HCT116 (cell line): ENCODE measurements around the gene PRKN. TPM values are rescaled to one million over a fixed set of nuclear protein-coding genes. Genes with fewer than 3 reads are reported as not detected.

ENCODE experiments used
- ATAC-seq: fragments of 200-7000 bp; cut with Tn5 transposase; 2 replicates; pipeline ENCODE4 v1.9.1; 2020; ENCODE audit warnings: mild to moderate bottlenecking, moderate library complexity
- BruUV-seq: library from RNA; stranded (reverse); fragments of 400-500 nt; replicated peaks from 2 replicates; lab custom pipeline; 2021; lab: Mats Ljungman, UMichigan
- CTCF ChIA-PET: fragments of 300-600 bp; sonication (Branson Sonifier 250); formaldehyde crosslinking; loops from one replicate; lab custom pipeline; 2021; ENCODE audit warnings: antibody characterized with exemption; lab: Charles Lee
- POLR2A ChIA-PET: fragments of 300-600, 350-600 bp; sonication (Branson Sonifier 250); formaldehyde crosslinking; loops from one replicate; lab custom pipeline; 2021; ENCODE audit warnings: antibody characterized with exemption; lab: Charles Lee
- RAD21 ChIA-PET, 2 experiments: fragments of 300-600 bp; sonication (Branson Sonifier 250); formaldehyde crosslinking; loops; one replicate each; lab custom pipeline; 2023; ENCODE audit warnings: low total read pairs in 2 of 2; ENCODE audit not compliant: uncharacterized antibody in 2 of 2, unreplicated experiment in 2 of 2, low non-redundant PET in 1 of 2; lab: Charles Lee
- DNase-seq: peaks from one replicate; pipeline ENCODE4 v3.0.0-alpha.2; 2010; ENCODE audit warnings: low read depth, low spot score
- H2AFZ ChIP-seq: fragments of 200-600 bp; shearing (Covaris generic), sonication (generic); 2 replicates; pipeline ENCODE4 v1.6.1; 2017; ENCODE audit warnings: low read depth, mixed run types, mixed read lengths, antibody characterized with exemption, low read length; ENCODE audit not compliant: poor library complexity, severe bottlenecking
- H3K27ac ChIP-seq: 2 replicates; pipeline ENCODE4 v1.5.1; 2012; ENCODE audit warnings: low read depth, low read length
- H3K27me3 ChIP-seq: fragments of 200-600 bp; sonication (generic); 2 replicates; pipeline ENCODE4 v1.6.1; 2016; ENCODE audit warnings: mixed run types, low read length, mixed read lengths; ENCODE audit not compliant: insufficient read depth
- H3K36me3 ChIP-seq, 2 experiments: fragments of 200-500 bp in 1 of 2; fragments of 200-600 bp in 1 of 2; sonication (Bioruptor generic) in 1 of 2; sonication (generic) in 1 of 2; 2 replicates each; pipeline versions ENCODE4 v1.5.1 to v1.6.1; 2014 to 2016; ENCODE audit warnings: low read length in 2 of 2, inconsistent platforms in 1 of 2, mixed read lengths in 1 of 2, mixed run types in 1 of 2; ENCODE audit not compliant: insufficient read depth in 2 of 2, control insufficient read depth in 1 of 2
- H3K4me1 ChIP-seq, 2 experiments: fragments of 200-600 bp in 1 of 2; sonication (generic) in 1 of 2; 2 replicates each; pipeline versions ENCODE4 v1.5.1 to v1.6.1; 2012 to 2017; ENCODE audit warnings: low read length in 2 of 2, inconsistent platforms in 1 of 2, mild to moderate bottlenecking in 1 of 2, mixed read lengths in 1 of 2, mixed run types in 1 of 2, moderate library complexity in 1 of 2; ENCODE audit not compliant: insufficient read depth in 2 of 2, control insufficient read depth in 1 of 2
- H3K4me2 ChIP-seq: fragments of 200-600 bp; sonication (generic); 2 replicates; pipeline ENCODE4 v1.6.1; 2017; ENCODE audit warnings: mixed run types, low read length, mixed read lengths
- H3K4me3 ChIP-seq, 2 experiments: fragments of 200-600 bp in 1 of 2; sonication (generic) in 1 of 2; replicated peaks in 1 of 2; 2 replicates each; pipeline ENCODE4 v1.5.1; 2011 to 2016; ENCODE audit warnings: low read length in 2 of 2, control low read depth in 1 of 2, low read depth in 1 of 2, mild to moderate bottlenecking in 1 of 2, mixed read lengths in 1 of 2, mixed run types in 1 of 2
- H3K79me2 ChIP-seq: fragments of 200-600 bp; sonication (generic); 2 replicates; pipeline ENCODE4 v1.6.1; 2017; ENCODE audit warnings: mild to moderate bottlenecking, mixed run types, low read length, moderate library complexity, mixed read lengths; ENCODE audit not compliant: insufficient read depth
- H3K9ac ChIP-seq: fragments of 200-600 bp; sonication (generic); 2 replicates; pipeline ENCODE4 v1.6.1; 2016; ENCODE audit warnings: low read length, mixed read lengths
- H3K9me2 ChIP-seq: fragments of 200-600 bp; sonication (generic), shearing (Covaris generic); 2 replicates; pipeline ENCODE4 v1.6.1; 2017; ENCODE audit warnings: mixed run types, mild to moderate bottlenecking, moderate library complexity; ENCODE audit not compliant: insufficient read depth
- H3K9me3 ChIP-seq, 2 experiments: fragments of 200-500 bp in 1 of 2; fragments of 200-600 bp in 1 of 2; sonication (Bioruptor generic) in 1 of 2; sonication (generic) in 1 of 2; 2 replicates each; pipeline ENCODE4 v1.6.1; 2014 to 2017; ENCODE audit warnings: low read length in 2 of 2, mixed read lengths in 2 of 2, inconsistent platforms in 1 of 2, low read depth in 1 of 2, mild to moderate bottlenecking in 1 of 2, mixed run types in 1 of 2, moderate library complexity in 1 of 2; ENCODE audit not compliant: control insufficient read depth in 1 of 2, insufficient read depth in 1 of 2
- H4K20me1 ChIP-seq: fragments of 200-600 bp; sonication (generic), shearing (Covaris generic); 2 replicates; pipeline ENCODE4 v1.6.1; 2017; ENCODE audit warnings: mixed run types, mild to moderate bottlenecking, moderate library complexity; ENCODE audit not compliant: insufficient read depth
- CBX3 ChIP-seq: IDR thresholded peaks from 2 replicates; pipeline ENCODE4 v1.6.1; 2012; ENCODE audit warnings: low read depth
- EGR1 ChIP-seq: IDR thresholded peaks from 2 replicates; pipeline ENCODE4 v1.6.1; 2012; ENCODE audit warnings: low read depth
- ELF1 ChIP-seq: IDR thresholded peaks from 2 replicates; pipeline ENCODE4 v1.6.1; 2012; ENCODE audit warnings: low read depth, borderline replicate concordance
- EZH2phosphoT487 ChIP-seq: fragments of 200-600 bp; IDR thresholded peaks from 2 replicates; pipeline ENCODE4 v1.6.1; 2018; ENCODE audit warnings: antibody characterized with exemption, borderline replicate concordance
- JUND ChIP-seq: IDR thresholded peaks from 2 replicates; pipeline ENCODE4 v1.6.1; 2012
- RAD21 ChIP-seq: IDR thresholded peaks from 2 replicates; pipeline ENCODE4 v1.6.1; 2012; ENCODE audit warnings: low read depth, mild to moderate bottlenecking
- SIN3A ChIP-seq: IDR thresholded peaks from 2 replicates; pipeline ENCODE4 v1.6.1; 2012; ENCODE audit warnings: low read depth
- SRF ChIP-seq: IDR thresholded peaks from 2 replicates; pipeline ENCODE4 v1.6.1; 2012; ENCODE audit warnings: low read depth
- TCF7L2 ChIP-seq: IDR thresholded peaks from 2 replicates; pipeline ENCODE4 v1.7.0; 2011; ENCODE audit warnings: borderline replicate concordance, inconsistent platforms; ENCODE audit not compliant: insufficient read depth, insufficient read length; ENCODE audit errors: extremely low read depth
- intact Hi-C: fragments of 100-400 bp; cut with micrococcal nuclease; formaldehyde crosslinking; loops from 2 replicates; pipeline ENCODE4 v1.10.0; 2022
- total RNA-seq: library from RNA; stranded (reverse); gene quantifications from one replicate; pipeline ENCODE4 v1.2.1, GENCODE V29; 2021; ENCODE audit not compliant: unreplicated experiment
- TF ChIP-seq, protein P1 (sequence below): IDR thresholded peaks from 2 replicates; pipeline ENCODE4 v1.6.1; 2012; ENCODE audit warnings: low read depth
- TF ChIP-seq, protein P2 (sequence below), 3 experiments: fragments of 200-600 bp in 1 of 3; sonication (generic) in 1 of 3; IDR thresholded peaks in 2 of 3; conservative IDR thresholded peaks in 1 of 3; 2 replicates each; pipeline ENCODE4 v1.5.1; 2012 to 2017; ENCODE audit warnings: low read depth in 2 of 3, low read length in 2 of 3, antibody characterized with exemption in 1 of 3, borderline replicate concordance in 1 of 3, control low read depth in 1 of 3, mild to moderate bottlenecking in 1 of 3, mixed read lengths in 1 of 3, mixed run types in 1 of 3, moderate library complexity in 1 of 3; ENCODE audit not compliant: insufficient read depth in 1 of 3
- TF ChIP-seq, protein P3 (sequence below): IDR thresholded peaks from 2 replicates; pipeline ENCODE4 v1.6.1; 2012
- TF ChIP-seq, protein P4 (sequence below): IDR thresholded peaks from 2 replicates; pipeline ENCODE4 v1.6.1; 2011; ENCODE audit warnings: mild to moderate bottlenecking, low read length, moderate library complexity; ENCODE audit not compliant: insufficient replicate concordance; ENCODE audit errors: extremely low read depth
- TF ChIP-seq, protein P5 (sequence below): IDR thresholded peaks from 2 replicates; pipeline ENCODE4 v1.6.1; 2012

Gene PRKN
- total RNA-seq, 1 experiment from 2014 or later = 2.6 TPM

DNA sequence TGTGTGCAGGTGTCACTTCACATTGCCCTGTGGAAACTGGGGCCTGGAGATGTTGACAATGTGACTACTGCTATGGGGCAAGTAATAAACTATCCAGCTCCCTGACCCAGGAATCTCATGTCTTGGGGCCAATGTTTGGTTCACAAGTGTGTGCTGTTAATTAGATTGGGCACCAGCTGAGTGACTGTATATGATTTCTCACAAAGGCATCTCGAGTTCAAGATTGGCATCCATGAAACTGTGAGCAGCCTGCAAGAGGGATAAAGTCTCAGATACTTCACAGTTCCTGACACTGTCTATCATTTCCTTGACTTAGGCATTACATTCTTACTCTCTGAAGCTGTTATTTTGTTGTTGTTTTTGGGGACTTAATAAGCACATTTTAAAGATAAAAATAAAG, 264.0 kb downstream of the PRKN start:
- RAD21 ChIA-PET = no interaction called here
- BruUV-seq = no TSS peak

More for the DNA sequence above, 264.0 kb downstream of the PRKN start:
- Histone ChIP-seq H3K27ac (no peak overlapping the region), H3K9ac (no peak overlapping the region), H3K4me2 (no peak overlapping the region), H4K20me1 (no peaks in the 10 kb centered on the region), H3K9me2 (no peaks in the 10 kb centered on the region), H3K4me3 (no peak overlapping the region), H3K9me3 (no peaks in the 10 kb centered on the region), H2AFZ (no peak overlapping the region), H3K79me2 (no peaks in the 10 kb centered on the region), H3K27me3 (no peaks in the 10 kb centered on the region), H3K36me3 (no peaks in the 10 kb centered on the region), H3K4me1 (no peaks in the 10 kb centered on the region)
- POLR2A ChIA-PET = no interaction called here
- no peak for DNase-seq
- ATAC-seq = no peak
- intact Hi-C loops = no loop called here
- TF ChIP-seq JUND (no peak), RAD21 (no peak), SRF (no peak), EGR1 (no peak), SIN3A (no peak), CBX3 (no peak), TCF7L2 (no peak), ELF1 (no peak), EZH2phosphoT487 (no peak)
- TF ChIP-seq, protein P1, sequence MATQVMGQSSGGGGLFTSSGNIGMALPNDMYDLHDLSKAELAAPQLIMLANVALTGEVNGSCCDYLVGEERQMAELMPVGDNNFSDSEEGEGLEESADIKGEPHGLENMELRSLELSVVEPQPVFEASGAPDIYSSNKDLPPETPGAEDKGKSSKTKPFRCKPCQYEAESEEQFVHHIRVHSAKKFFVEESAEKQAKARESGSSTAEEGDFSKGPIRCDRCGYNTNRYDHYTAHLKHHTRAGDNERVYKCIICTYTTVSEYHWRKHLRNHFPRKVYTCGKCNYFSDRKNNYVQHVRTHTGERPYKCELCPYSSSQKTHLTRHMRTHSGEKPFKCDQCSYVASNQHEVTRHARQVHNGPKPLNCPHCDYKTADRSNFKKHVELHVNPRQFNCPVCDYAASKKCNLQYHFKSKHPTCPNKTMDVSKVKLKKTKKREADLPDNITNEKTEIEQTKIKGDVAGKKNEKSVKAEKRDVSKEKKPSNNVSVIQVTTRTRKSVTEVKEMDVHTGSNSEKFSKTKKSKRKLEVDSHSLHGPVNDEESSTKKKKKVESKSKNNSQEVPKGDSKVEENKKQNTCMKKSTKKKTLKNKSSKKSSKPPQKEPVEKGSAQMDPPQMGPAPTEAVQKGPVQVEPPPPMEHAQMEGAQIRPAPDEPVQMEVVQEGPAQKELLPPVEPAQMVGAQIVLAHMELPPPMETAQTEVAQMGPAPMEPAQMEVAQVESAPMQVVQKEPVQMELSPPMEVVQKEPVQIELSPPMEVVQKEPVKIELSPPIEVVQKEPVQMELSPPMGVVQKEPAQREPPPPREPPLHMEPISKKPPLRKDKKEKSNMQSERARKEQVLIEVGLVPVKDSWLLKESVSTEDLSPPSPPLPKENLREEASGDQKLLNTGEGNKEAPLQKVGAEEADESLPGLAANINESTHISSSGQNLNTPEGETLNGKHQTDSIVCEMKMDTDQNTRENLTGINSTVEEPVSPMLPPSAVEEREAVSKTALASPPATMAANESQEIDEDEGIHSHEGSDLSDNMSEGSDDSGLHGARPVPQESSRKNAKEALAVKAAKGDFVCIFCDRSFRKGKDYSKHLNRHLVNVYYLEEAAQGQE = no peak
- TF ChIP-seq, protein P2, sequence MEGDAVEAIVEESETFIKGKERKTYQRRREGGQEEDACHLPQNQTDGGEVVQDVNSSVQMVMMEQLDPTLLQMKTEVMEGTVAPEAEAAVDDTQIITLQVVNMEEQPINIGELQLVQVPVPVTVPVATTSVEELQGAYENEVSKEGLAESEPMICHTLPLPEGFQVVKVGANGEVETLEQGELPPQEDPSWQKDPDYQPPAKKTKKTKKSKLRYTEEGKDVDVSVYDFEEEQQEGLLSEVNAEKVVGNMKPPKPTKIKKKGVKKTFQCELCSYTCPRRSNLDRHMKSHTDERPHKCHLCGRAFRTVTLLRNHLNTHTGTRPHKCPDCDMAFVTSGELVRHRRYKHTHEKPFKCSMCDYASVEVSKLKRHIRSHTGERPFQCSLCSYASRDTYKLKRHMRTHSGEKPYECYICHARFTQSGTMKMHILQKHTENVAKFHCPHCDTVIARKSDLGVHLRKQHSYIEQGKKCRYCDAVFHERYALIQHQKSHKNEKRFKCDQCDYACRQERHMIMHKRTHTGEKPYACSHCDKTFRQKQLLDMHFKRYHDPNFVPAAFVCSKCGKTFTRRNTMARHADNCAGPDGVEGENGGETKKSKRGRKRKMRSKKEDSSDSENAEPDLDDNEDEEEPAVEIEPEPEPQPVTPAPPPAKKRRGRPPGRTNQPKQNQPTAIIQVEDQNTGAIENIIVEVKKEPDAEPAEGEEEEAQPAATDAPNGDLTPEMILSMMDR (IDR thresholded peaks at IDR 0.05 in 2 of 3, conservative IDR thresholded peaks at IDR 0.05 in 1 of 3; ENCODE audit: borderline replicate concordance in 1 of 3, insufficient read depth in 1 of 3, low read depth in 2 of 3, low read length in 2 of 3) = no peak
- TF ChIP-seq, protein P3, sequence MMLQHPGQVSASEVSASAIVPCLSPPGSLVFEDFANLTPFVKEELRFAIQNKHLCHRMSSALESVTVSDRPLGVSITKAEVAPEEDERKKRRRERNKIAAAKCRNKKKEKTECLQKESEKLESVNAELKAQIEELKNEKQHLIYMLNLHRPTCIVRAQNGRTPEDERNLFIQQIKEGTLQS = no peak
- TF ChIP-seq, protein P4, sequence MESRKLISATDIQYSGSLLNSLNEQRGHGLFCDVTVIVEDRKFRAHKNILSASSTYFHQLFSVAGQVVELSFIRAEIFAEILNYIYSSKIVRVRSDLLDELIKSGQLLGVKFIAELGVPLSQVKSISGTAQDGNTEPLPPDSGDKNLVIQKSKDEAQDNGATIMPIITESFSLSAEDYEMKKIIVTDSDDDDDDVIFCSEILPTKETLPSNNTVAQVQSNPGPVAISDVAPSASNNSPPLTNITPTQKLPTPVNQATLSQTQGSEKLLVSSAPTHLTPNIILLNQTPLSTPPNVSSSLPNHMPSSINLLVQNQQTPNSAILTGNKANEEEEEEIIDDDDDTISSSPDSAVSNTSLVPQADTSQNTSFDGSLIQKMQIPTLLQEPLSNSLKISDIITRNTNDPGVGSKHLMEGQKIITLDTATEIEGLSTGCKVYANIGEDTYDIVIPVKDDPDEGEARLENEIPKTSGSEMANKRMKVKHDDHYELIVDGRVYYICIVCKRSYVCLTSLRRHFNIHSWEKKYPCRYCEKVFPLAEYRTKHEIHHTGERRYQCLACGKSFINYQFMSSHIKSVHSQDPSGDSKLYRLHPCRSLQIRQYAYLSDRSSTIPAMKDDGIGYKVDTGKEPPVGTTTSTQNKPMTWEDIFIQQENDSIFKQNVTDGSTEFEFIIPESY = no peak
- TF ChIP-seq, protein P5, sequence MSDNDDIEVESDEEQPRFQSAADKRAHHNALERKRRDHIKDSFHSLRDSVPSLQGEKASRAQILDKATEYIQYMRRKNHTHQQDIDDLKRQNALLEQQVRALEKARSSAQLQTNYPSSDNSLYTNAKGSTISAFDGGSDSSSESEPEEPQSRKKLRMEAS = no peak
- CTCF ChIA-PET = no interaction called here
